ENCODE measurements around the gene UST. TPM values are rescaled to one million over a fixed set of nuclear protein-coding genes. Genes with fewer than 3 reads are reported as not detected.

UST gene
- total and polyA plus RNA-seq, 9 of the 15 experiments (the other 6 are each of a cell fraction or from before 2014, with no cell fraction given), result 0.04 to 0.10 TPM; not detected in 7

DNA sequence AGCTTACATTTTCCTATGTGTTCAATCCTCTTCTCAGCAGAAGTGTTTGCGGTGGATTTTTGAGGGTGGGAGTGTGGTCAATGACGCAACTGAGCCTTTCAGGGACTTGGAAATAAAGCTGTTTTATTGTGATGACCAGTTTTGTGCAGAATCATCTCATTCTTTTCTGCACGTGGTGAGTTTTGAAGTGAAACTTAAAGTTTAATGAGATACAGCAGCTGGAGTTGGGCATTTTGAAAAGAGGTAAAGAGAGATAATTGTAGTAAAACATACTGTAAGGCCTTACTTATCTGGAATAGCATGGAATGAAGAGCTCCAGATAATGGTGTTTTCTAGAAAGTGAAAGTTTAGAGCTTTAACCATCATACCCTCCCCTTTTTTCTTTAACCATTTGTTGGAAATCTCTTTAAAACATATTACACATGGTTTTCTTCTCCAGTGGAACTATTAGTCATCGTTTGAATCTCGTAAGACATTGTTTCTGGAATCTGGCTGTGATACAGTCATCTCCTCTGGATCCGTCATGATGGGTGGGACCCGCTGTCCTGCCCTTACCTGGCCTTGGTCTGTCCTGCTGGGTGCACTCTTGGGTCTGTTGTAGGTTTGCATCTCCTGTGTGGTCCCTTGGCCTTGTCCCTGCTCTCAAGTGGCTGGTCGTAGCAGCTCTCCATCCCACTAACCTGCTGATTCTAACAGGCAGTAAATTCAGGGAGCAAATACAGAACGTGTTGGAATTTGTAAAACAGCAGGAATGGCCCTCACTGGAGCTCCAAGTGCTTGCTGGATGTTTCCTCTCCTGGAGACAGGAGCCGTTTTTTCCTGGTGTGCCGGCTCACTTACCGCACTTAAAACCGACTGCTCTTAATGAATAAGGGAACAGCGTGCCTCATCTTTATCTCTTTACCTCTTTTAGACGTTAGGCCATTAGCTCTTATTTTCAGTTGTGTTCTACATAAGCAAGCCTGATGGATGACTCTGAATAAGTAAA is 29.8 kb downstream of the UST start:
- ATAC-seq (no peak), DNase-seq (ENCODE audit: extremely low read depth in 1 of 4, low spot score in 3 of 4) (no peak), FAIRE-seq (no peak)
- intact Hi-C loops (cut with micrococcal nuclease) (no loop called here), in situ Hi-C loops (cut with MboI) (no loop called here)
- Histone ChIP-seq H3K79me2 (ENCODE audit: control insufficient read depth, insufficient read depth, low read length) (no peaks in the 10 kb centered on the region), H3K9me1 (ENCODE audit: control insufficient read depth, insufficient read depth, low read length) (no peaks in the 10 kb centered on the region), H3K9me3 (replicated peaks; ENCODE audit: control insufficient read depth, insufficient read depth, low read depth, low read length) (no peaks in the 10 kb centered on the region), H3K4me2 (ENCODE audit: insufficient read depth, low read length) (no peak overlapping the region), H3K36me3 (ENCODE audit: control insufficient read depth, insufficient read depth, low read length) (no peaks in the 10 kb centered on the region), H3K27me3 (ENCODE audit: control insufficient read depth in 2 of 2, insufficient read depth in 2 of 2, low read length in 2 of 2) (peaks cover 13 to 27% of the 10 kb centered on the region in 2 experiments), H3K4me1 (replicated peaks in 1 of 2; ENCODE audit: control insufficient read depth in 2 of 2, insufficient read depth in 2 of 2, low read length in 2 of 2) (no peaks in the 10 kb centered on the region), H3K27ac (ENCODE audit: extremely low read depth, low read depth, low read length) (no peak overlapping the region), H4K20me1 (replicated peaks; ENCODE audit: control insufficient read depth, insufficient read depth, low read length) (no peaks in the 10 kb centered on the region), H3K4me3 (no peak overlapping the region), H2AFZ (ENCODE audit: low read depth, low read length) (no peak overlapping the region), H3K9ac (ENCODE audit: insufficient read depth in 1 of 2, low read depth in 2 of 2, low read length in 2 of 2) (no peak overlapping the region)
- CTCF ChIA-PET (ENCODE audit: low intra/inter-chr PET ratio), result no interaction called here
- WGBS (ENCODE audit: insufficient coverage, low coverage, missing lambda C conversion rate), result 2% methylated on average over 15 of the region's 15 CpGs
- POLR2A ChIA-PET, result no interaction called here
- BruUV-seq (replicated peaks), result no TSS peak
- TF ChIP-seq TCF7 (IDR thresholded peaks at IDR 0.05; ENCODE audit: borderline replicate concordance) (no peak), THRAP3 (IDR thresholded peaks at IDR 0.05; ENCODE audit: borderline replicate concordance) (no peak), ZNF253 (CRISPR knock-in tag; conservative IDR thresholded peaks at IDR 0.05) (no peak), STAG1 (CRISPR knock-in tag; IDR thresholded peaks at IDR 0.05; ENCODE audit: borderline replicate concordance) (no peak), DIDO1 (tag; IDR thresholded peaks at IDR 0.05; ENCODE audit: low read depth) (no peak), MTA1 (IDR thresholded peaks at IDR 0.05; ENCODE audit: borderline replicate concordance) (no peak)
- TF ChIP-seq, protein P1, sequence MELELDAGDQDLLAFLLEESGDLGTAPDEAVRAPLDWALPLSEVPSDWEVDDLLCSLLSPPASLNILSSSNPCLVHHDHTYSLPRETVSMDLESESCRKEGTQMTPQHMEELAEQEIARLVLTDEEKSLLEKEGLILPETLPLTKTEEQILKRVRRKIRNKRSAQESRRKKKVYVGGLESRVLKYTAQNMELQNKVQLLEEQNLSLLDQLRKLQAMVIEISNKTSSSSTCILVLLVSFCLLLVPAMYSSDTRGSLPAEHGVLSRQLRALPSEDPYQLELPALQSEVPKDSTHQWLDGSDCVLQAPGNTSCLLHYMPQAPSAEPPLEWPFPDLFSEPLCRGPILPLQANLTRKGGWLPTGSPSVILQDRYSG (tag; conservative IDR thresholded peaks at IDR 0.05; ENCODE audit: low read depth), result no peak
